AG04449 (cell line): ENCODE measurements around the gene NBL1.

ENCODE experiments used
- CTCF ChIA-PET: fragments of 350-600 bp; formaldehyde crosslinking; extraction: SDS; loops from one replicate; lab custom pipeline; 2021; ENCODE audit warnings: antibody characterized with exemption; lab: Yijun Ruan, JAX
- POLR2A ChIA-PET: fragments of 400-600, 350-600 bp; formaldehyde crosslinking; extraction: SDS; loops from one replicate; lab custom pipeline; 2020; ENCODE audit warnings: antibody characterized with exemption, inconsistent platforms; lab: Yijun Ruan, JAX
- DNase-seq: peaks from one replicate; pipeline ENCODE4 v3.0.0-alpha.2; 2010; ENCODE audit warnings: low read depth, low spot score
- H3K4me3 ChIP-seq: 2 replicates; pipeline ENCODE4 v1.5.1; 2011; ENCODE audit warnings: low read depth, mild to moderate bottlenecking, control low read depth, low read length
- TF ChIP-seq, protein P1 (sequence below): IDR thresholded peaks from one replicate; pipeline ENCODE4 v1.5.1; 2011; ENCODE audit warnings: mild to moderate bottlenecking, moderate library complexity, low read length, control low read depth, inconsistent platforms; ENCODE audit not compliant: insufficient read depth; ENCODE audit errors: missing control alignments

NBL1 gene

DNA sequence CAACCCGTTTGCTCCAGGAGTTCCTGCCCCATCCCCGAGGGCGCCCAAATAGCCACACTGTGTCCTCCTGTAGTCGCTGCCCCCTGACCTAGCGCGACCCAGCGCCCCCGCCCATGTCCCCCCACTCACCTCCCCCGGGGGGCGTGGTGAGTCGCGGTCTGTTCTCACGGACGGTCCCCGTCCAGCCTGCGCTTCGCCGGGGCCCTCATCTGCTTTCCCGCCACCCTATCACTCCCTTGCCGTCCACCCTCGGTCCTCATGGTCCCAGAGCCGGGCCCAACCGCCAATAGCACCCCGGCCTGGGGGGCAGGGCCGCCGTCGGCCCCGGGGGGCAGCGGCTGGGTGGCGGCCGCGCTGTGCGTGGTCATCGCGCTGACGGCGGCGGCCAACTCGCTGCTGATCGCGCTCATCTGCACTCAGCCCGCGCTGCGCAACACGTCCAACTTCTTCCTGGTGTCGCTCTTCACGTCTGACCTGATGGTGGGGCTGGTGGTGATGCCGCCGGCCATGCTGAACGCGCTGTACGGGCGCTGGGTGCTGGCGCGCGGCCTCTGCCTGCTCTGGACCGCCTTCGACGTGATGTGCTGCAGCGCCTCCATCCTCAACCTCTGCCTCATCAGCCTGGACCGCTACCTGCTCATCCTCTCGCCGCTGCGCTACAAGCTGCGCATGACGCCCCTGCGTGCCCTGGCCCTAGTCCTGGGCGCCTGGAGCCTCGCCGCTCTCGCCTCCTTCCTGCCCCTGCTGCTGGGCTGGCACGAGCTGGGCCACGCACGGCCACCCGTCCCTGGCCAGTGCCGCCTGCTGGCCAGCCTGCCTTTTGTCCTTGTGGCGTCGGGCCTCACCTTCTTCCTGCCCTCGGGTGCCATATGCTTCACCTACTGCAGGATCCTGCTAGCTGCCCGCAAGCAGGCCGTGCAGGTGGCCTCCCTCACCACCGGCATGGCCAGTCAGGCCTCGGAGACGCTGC is 21.7 kb downstream of the NBL1 start:
- DNase-seq = no peak
- TF ChIP-seq, protein P1, sequence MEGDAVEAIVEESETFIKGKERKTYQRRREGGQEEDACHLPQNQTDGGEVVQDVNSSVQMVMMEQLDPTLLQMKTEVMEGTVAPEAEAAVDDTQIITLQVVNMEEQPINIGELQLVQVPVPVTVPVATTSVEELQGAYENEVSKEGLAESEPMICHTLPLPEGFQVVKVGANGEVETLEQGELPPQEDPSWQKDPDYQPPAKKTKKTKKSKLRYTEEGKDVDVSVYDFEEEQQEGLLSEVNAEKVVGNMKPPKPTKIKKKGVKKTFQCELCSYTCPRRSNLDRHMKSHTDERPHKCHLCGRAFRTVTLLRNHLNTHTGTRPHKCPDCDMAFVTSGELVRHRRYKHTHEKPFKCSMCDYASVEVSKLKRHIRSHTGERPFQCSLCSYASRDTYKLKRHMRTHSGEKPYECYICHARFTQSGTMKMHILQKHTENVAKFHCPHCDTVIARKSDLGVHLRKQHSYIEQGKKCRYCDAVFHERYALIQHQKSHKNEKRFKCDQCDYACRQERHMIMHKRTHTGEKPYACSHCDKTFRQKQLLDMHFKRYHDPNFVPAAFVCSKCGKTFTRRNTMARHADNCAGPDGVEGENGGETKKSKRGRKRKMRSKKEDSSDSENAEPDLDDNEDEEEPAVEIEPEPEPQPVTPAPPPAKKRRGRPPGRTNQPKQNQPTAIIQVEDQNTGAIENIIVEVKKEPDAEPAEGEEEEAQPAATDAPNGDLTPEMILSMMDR = no peak
- ChIA-PET CTCF (no interaction called here), POLR2A (no interaction called here)
- H3K4me3 ChIP-seq = no peak overlapping the region

DNA sequence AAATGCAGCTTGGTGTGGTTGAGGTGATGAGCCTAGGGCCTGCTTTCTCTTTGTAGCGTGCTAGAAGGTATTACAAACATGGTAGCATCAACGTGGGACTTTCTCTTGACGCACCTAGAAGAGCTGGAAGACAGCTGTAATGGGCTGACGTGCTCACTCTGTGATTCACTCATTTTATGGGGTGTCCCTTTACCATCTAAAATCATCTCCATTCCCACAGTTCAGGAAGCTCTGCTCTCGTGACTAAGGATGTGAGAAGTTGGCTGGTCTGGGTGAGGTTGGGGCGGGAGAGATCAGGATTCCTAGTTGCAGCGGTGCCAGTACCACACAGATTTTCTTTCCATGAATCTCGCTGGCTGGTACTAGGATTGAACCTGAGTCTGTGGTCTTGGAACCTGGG is 24.8 kb downstream of the NBL1 start:
- no peak for DNase-seq
- H3K4me3 ChIP-seq = no peak overlapping the region
- POLR2A ChIA-PET = no interaction called here
- TF ChIP-seq, protein P1 = no peak
- CTCF ChIA-PET = interaction anchor here (0.9 to 3.1 kb wide), 5 partner anchors 8 to 38 kb away, joined by 3 to 18 read pairs (median 7); no protein-coding TSS in a partner anchor

DNA sequence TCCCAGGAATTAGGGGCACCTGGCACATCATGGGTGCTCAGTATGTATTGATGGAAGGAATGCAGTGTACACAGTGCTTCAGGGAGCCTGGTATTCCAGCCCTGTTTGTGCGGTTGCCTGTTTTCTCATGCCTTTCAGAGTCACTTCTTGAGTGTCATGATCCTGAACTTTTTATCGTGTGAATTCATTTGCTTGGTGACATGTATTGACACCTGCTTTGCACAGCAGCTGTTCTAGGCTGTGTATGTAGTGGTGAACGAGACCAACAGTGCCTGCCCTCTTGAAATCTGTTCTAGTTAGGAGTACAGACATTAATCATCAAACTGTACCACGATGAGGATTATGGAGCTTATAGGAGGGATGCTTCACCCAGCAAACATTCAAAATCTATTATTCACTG is 26.7 kb downstream of the NBL1 start:
- TF ChIP-seq, protein P1 = no peak
- CTCF ChIA-PET = interaction anchor here (0.7 to 10.0 kb wide), 3 partner anchors 9 to 184 kb away, joined by 4 to 103 read pairs (median 4); partner anchors contain the start of gene HTR6
- DNase-seq = no peak
- no peak overlapping the region for H3K4me3 ChIP-seq
- POLR2A ChIA-PET = no interaction called here

DNA sequence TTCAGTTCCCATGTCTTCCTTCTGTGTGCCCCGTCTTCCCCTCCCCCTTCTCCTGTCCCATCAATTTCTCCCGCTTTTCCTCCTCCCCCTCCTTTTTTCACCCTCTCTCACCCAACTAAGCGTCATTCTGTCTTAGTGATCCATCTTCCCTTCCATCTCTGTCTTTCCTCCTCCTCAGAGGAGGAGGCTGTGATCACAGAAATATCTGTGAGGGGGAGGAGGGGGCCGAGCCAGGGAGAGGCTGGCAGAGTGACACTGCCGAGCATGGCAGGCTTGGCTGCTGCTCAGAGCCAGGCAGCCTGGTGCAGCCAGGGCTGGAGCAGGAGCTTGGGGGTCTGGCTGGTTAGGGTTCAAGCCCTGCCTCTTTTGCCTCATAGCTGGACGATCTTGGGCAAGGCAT is 28.1 kb downstream of the NBL1 start:
- ChIA-PET POLR2A (no interaction called here), CTCF (interaction anchor here (0.8 to 10.0 kb wide), 4 partner anchors 10 to 36 kb away, joined by 3 to 103 read pairs (median 6); partner anchors contain the start of gene HTR6)
- no peak for DNase-seq
- H3K4me3 ChIP-seq = no peak overlapping the region
- TF ChIP-seq, protein P1 = no peak

- ChIA-PET POLR2A (no interaction called here), CTCF (interaction anchor here (2.4 to 10.0 kb wide), 2 partner anchors 14 to 28 kb away, joined by 9 to 103 read pairs; partner anchors contain the start of gene HTR6)
- no peak for DNase-seq
- TF ChIP-seq, protein P1 = no peak
- H3K4me3 ChIP-seq = no peak overlapping the region
Observed at GRCh38 chr1:19675797-19676196, 31.7 kb downstream of the NBL1 start.

DNA sequence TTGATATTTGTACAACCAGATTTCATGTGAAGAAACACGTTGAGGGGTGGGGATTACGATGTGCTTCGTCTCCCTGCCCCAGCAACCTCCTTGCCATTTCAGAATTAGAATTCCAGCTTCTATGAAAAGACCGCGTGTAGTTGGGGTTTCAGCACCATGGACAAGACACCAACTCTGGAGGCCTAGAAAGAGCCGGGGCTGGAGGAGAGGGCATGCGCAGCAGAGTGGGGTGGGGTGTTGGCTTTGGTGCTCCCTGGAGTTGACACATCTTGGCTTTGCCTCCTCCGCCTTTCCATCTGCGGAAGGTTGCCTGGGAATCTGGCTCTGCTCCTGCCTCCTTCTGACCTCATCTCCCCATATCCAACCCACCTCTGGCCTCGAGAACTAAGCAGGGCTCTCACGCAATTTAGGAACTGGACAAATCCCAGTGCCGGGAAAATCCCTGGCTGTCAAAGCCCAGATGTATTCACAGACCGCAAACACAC is 32.4 kb downstream of the NBL1 start:
- TF ChIP-seq, protein P1 = no peak
- DNase-seq = no peak
- CTCF ChIA-PET = interaction anchor here (1.5 to 10.0 kb wide), 3 partner anchors 15 to 39 kb away, joined by 4 to 103 read pairs (median 9); partner anchors contain the start of gene HTR6
- no peak overlapping the region for H3K4me3 ChIP-seq
- POLR2A ChIA-PET = no interaction called here
